ENCODE data around the gene RNF214.

Gene RNF214

GRCh38 chr11:117221775-117222517 is 10.5 kb upstream of the RNF214 start:
- H3K4me1 ChIP-seq (ENCODE audit: control insufficient read depth in 5 of 5, insufficient read depth in 5 of 5, low read length in 5 of 5): peaks cover 32 to 62% (median 60%) of the 10 kb centered on the region in 5 donors
- H3K9ac ChIP-seq (ENCODE audit: low read length in 5 of 5): peak overlapping the region in 3 of 5 donors; percentile 1 to 69 (median 23)
- no peaks in the 10 kb centered on the region for H3K27me3 ChIP-seq (ENCODE audit: control insufficient read depth in 5 of 5, insufficient read depth in 4 of 5, low read length in 5 of 5)
- H3K4me3 ChIP-seq (ENCODE audit: low read depth in 1 of 5, low read length in 5 of 5): peak overlapping the region in 3 of 5 donors; percentile 6 to 52 (median 30)
- H3K27ac ChIP-seq (ENCODE audit: low read depth, low read length): peak overlapping the region; percentile 76
- H3K9me3 ChIP-seq (ENCODE audit: control insufficient read depth in 5 of 5, low read length in 5 of 5): no peaks in the 10 kb centered on the region
- peaks cover 0 to 70% (median 46%) of the 10 kb centered on the region in 5 donors for H3K36me3 ChIP-seq (ENCODE audit: control insufficient read depth in 5 of 5, insufficient read depth in 5 of 5, low read length in 5 of 5)

GRCh38 chr11:117222991-117223740 is 9.3 kb upstream of the RNF214 start:
- Histone ChIP-seq H3K9ac (ENCODE audit: low read length in 5 of 5) (no peak overlapping the region), H3K27me3 (ENCODE audit: control insufficient read depth in 5 of 5, insufficient read depth in 4 of 5, low read length in 5 of 5) (no peaks in the 10 kb centered on the region), H3K36me3 (ENCODE audit: control insufficient read depth in 5 of 5, insufficient read depth in 5 of 5, low read length in 5 of 5) (peaks cover 0 to 71% (median 52%) of the 10 kb centered on the region in 5 donors), H3K9me3 (ENCODE audit: control insufficient read depth in 5 of 5, low read length in 5 of 5) (no peaks in the 10 kb centered on the region), H3K4me1 (ENCODE audit: control insufficient read depth in 5 of 5, insufficient read depth in 5 of 5, low read length in 5 of 5) (peaks cover 26 to 50% (median 48%) of the 10 kb centered on the region in 5 donors), H3K4me3 (ENCODE audit: low read depth in 1 of 5, low read length in 5 of 5) (no peak overlapping the region), H3K27ac (ENCODE audit: low read depth, low read length) (peak overlapping the region; percentile 76)

- no peak overlapping the region for H3K9ac ChIP-seq (ENCODE audit: low read length in 5 of 5)
- peaks cover 23 to 42% (median 39%) of the 10 kb centered on the region in 5 donors for H3K4me1 ChIP-seq (ENCODE audit: control insufficient read depth in 5 of 5, insufficient read depth in 5 of 5, low read length in 5 of 5)
- no peaks in the 10 kb centered on the region for H3K27me3 ChIP-seq (ENCODE audit: control insufficient read depth in 5 of 5, insufficient read depth in 4 of 5, low read length in 5 of 5)
- no peak overlapping the region for H3K27ac ChIP-seq (ENCODE audit: low read depth, low read length)
- H3K4me3 ChIP-seq (ENCODE audit: low read depth in 1 of 5, low read length in 5 of 5): no peak overlapping the region
- H3K36me3 ChIP-seq (ENCODE audit: control insufficient read depth in 5 of 5, insufficient read depth in 5 of 5, low read length in 5 of 5): peaks cover 0 to 71% (median 50%) of the 10 kb centered on the region in 5 donors
- H3K9me3 ChIP-seq (ENCODE audit: control insufficient read depth in 5 of 5, low read length in 5 of 5): no peaks in the 10 kb centered on the region
Observed at GRCh38 chr11:117223741-117224689, 8.5 kb upstream of the RNF214 start.

- H3K9me3 ChIP-seq (ENCODE audit: control insufficient read depth in 5 of 5, low read length in 5 of 5): no peaks in the 10 kb centered on the region
- peaks cover 0 to 72% (median 54%) of the 10 kb centered on the region in 5 donors for H3K36me3 ChIP-seq (ENCODE audit: control insufficient read depth in 5 of 5, insufficient read depth in 5 of 5, low read length in 5 of 5)
- peak overlapping the region in 1 of 5 donors; percentile 16 for H3K9ac ChIP-seq (ENCODE audit: low read length in 5 of 5)
- no peak overlapping the region for H3K4me3 ChIP-seq (ENCODE audit: low read depth in 1 of 5, low read length in 5 of 5)
- H3K27me3 ChIP-seq (ENCODE audit: control insufficient read depth in 5 of 5, insufficient read depth in 4 of 5, low read length in 5 of 5): no peaks in the 10 kb centered on the region
- H3K4me1 ChIP-seq (ENCODE audit: control insufficient read depth in 5 of 5, insufficient read depth in 5 of 5, low read length in 5 of 5): peaks cover 15 to 29% (median 26%) of the 10 kb centered on the region in 5 donors
- no peak overlapping the region for H3K27ac ChIP-seq (ENCODE audit: low read depth, low read length)
Observed at GRCh38 chr11:117225553-117226170, 6.8 kb upstream of the RNF214 start.

GRCh38 chr11:117226388-117227385 is 5.8 kb upstream of the RNF214 start:
- peaks cover 0 to 66% (median 54%) of the 10 kb centered on the region in 5 donors for H3K36me3 ChIP-seq (ENCODE audit: control insufficient read depth in 5 of 5, insufficient read depth in 5 of 5, low read length in 5 of 5)
- H3K4me1 ChIP-seq (ENCODE audit: control insufficient read depth in 5 of 5, insufficient read depth in 5 of 5, low read length in 5 of 5): peaks cover 12 to 29% (median 26%) of the 10 kb centered on the region in 5 donors
- H3K27me3 ChIP-seq (ENCODE audit: control insufficient read depth in 5 of 5, insufficient read depth in 4 of 5, low read length in 5 of 5): no peaks in the 10 kb centered on the region
- no peak overlapping the region for H3K9ac ChIP-seq (ENCODE audit: low read length in 5 of 5)
- H3K27ac ChIP-seq (ENCODE audit: low read depth, low read length): no peak overlapping the region
- no peaks in the 10 kb centered on the region for H3K9me3 ChIP-seq (ENCODE audit: control insufficient read depth in 5 of 5, low read length in 5 of 5)
- H3K4me3 ChIP-seq (ENCODE audit: low read depth in 1 of 5, low read length in 5 of 5): no peak overlapping the region

- Histone ChIP-seq H3K27ac (ENCODE audit: low read depth, low read length) (no peak overlapping the region), H3K9me3 (ENCODE audit: control insufficient read depth in 5 of 5, low read length in 5 of 5) (no peaks in the 10 kb centered on the region), H3K36me3 (ENCODE audit: control insufficient read depth in 5 of 5, insufficient read depth in 5 of 5, low read length in 5 of 5) (peaks cover 0 to 63% (median 52%) of the 10 kb centered on the region in 5 donors), H3K4me1 (ENCODE audit: control insufficient read depth in 5 of 5, insufficient read depth in 5 of 5, low read length in 5 of 5) (peaks cover 7 to 26% (median 24%) of the 10 kb centered on the region in 5 donors), H3K9ac (ENCODE audit: low read length in 5 of 5) (no peak overlapping the region), H3K27me3 (ENCODE audit: control insufficient read depth in 5 of 5, insufficient read depth in 4 of 5, low read length in 5 of 5) (no peaks in the 10 kb centered on the region), H3K4me3 (ENCODE audit: low read depth in 1 of 5, low read length in 5 of 5) (no peak overlapping the region)
Observed at GRCh38 chr11:117228091-117228490, 4.4 kb upstream of the RNF214 start.

- H3K9ac ChIP-seq (ENCODE audit: low read length in 5 of 5): no peak overlapping the region
- H3K9me3 ChIP-seq (ENCODE audit: control insufficient read depth in 5 of 5, low read length in 5 of 5): no peaks in the 10 kb centered on the region
- no peaks in the 10 kb centered on the region for H3K27me3 ChIP-seq (ENCODE audit: control insufficient read depth in 5 of 5, insufficient read depth in 4 of 5, low read length in 5 of 5)
- H3K36me3 ChIP-seq (ENCODE audit: control insufficient read depth in 5 of 5, insufficient read depth in 5 of 5, low read length in 5 of 5): peaks cover 0 to 50% (median 39%) of the 10 kb centered on the region in 5 donors
- H3K27ac ChIP-seq (ENCODE audit: low read depth, low read length): no peak overlapping the region
- H3K4me1 ChIP-seq (ENCODE audit: control insufficient read depth in 5 of 5, insufficient read depth in 5 of 5, low read length in 5 of 5): peaks cover 6 to 37% (median 35%) of the 10 kb centered on the region in 5 donors
- no peak overlapping the region for H3K4me3 ChIP-seq (ENCODE audit: low read depth in 1 of 5, low read length in 5 of 5)
Observed at GRCh38 chr11:117229411-117229810, 3.1 kb upstream of the RNF214 start.

- no peaks in the 10 kb centered on the region for H3K27me3 ChIP-seq (ENCODE audit: control insufficient read depth in 5 of 5, insufficient read depth in 4 of 5, low read length in 5 of 5)
- H3K27ac ChIP-seq (ENCODE audit: low read depth, low read length): no peak overlapping the region
- H3K9ac ChIP-seq (ENCODE audit: low read length in 5 of 5): no peak overlapping the region
- H3K9me3 ChIP-seq (ENCODE audit: control insufficient read depth in 5 of 5, low read length in 5 of 5): no peaks in the 10 kb centered on the region
- H3K4me1 ChIP-seq (ENCODE audit: control insufficient read depth in 5 of 5, insufficient read depth in 5 of 5, low read length in 5 of 5): peaks cover 5 to 32% (median 31%) of the 10 kb centered on the region in 5 donors
- H3K36me3 ChIP-seq (ENCODE audit: control insufficient read depth in 5 of 5, insufficient read depth in 5 of 5, low read length in 5 of 5): peaks cover 0 to 46% (median 38%) of the 10 kb centered on the region in 5 donors
- H3K4me3 ChIP-seq (ENCODE audit: low read depth in 1 of 5, low read length in 5 of 5): no peak overlapping the region
Observed at GRCh38 chr11:117229931-117230285, 2.6 kb upstream of the RNF214 start.
